IMR-90 (cell line): Measurements from ENCODE around the gene ADGRG1. TPM values are rescaled to one million over a fixed set of nuclear protein-coding genes. Genes with fewer than 3 reads are reported as not detected.

ENCODE experiments used
- ATAC-seq: fragments of 200-7000 bp; cut with Tn5 transposase; 2 replicates; pipeline ENCODE4 v1.9.1; 2020; ENCODE audit warnings: low read depth, mild to moderate bottlenecking, moderate library complexity
- BruUV-seq: library from RNA; stranded (reverse); fragments of 400-500 nt; replicated peaks from 2 replicates; lab custom pipeline; 2021; lab: Mats Ljungman, UMichigan
- CTCF ChIA-PET: fragments of 300-600 bp; formaldehyde crosslinking; extraction: SDS; loops from one replicate; lab custom pipeline; 2021; ENCODE audit warnings: antibody characterized with exemption; lab: Yijun Ruan, JAX
- POLR2A ChIA-PET: fragments of 300-600 bp; sonication (Branson Sonifier 250); formaldehyde crosslinking; loops from one replicate; lab custom pipeline; 2022; ENCODE audit warnings: antibody characterized with exemption; ENCODE audit not compliant: unreplicated experiment; lab: Charles Lee
- DNase-seq: peaks from one replicate; pipeline ENCODE4 v3.0.0; 2013
- H2AFZ ChIP-seq: replicated peaks from 2 replicates; pipeline ENCODE3; 2013; ENCODE audit warnings: low read length, mild to moderate bottlenecking; ENCODE audit not compliant: poor library complexity
- H2AK5ac ChIP-seq: 2 replicates; pipeline ENCODE4 v1.6.1; 2013; ENCODE audit warnings: low read depth, low read length, inconsistent platforms
- H2AK9ac ChIP-seq: replicated peaks from 2 replicates; pipeline ENCODE3; 2013; ENCODE audit warnings: mild to moderate bottlenecking, low read depth, low read length, moderate library complexity; ENCODE audit not compliant: poor library complexity
- H2BK120ac ChIP-seq: 2 replicates; pipeline ENCODE4 v1.6.1; 2013; ENCODE audit warnings: low read depth, low read length, inconsistent platforms
- H2BK15ac ChIP-seq: 3 replicates; pipeline ENCODE4 v1.6.1; 2013; ENCODE audit warnings: low read depth, low read length, inconsistent platforms
- H2BK20ac ChIP-seq: 2 replicates; pipeline ENCODE4 v1.6.1; 2013; ENCODE audit warnings: low read depth, mild to moderate bottlenecking, inconsistent platforms, low read length, moderate library complexity
- H2BK5ac ChIP-seq: 2 replicates; pipeline ENCODE4 v1.6.1; 2013; ENCODE audit warnings: mild to moderate bottlenecking, low read depth, low read length, inconsistent platforms; ENCODE audit not compliant: poor library complexity, severe bottlenecking
- H3K14ac ChIP-seq: replicated peaks from 2 replicates; pipeline ENCODE4 v1.6.1; 2013; ENCODE audit warnings: low read depth, low read length, inconsistent platforms
- H3K18ac ChIP-seq: 2 replicates; pipeline ENCODE4 v1.6.1; 2013; ENCODE audit warnings: low read depth, low read length, control low read depth
- H3K23ac ChIP-seq: 2 replicates; pipeline ENCODE4 v1.6.1; 2013; ENCODE audit warnings: low read depth, low read length, inconsistent platforms
- H3K27ac ChIP-seq: 2 replicates; pipeline ENCODE4 v1.5.1; 2013; ENCODE audit warnings: mild to moderate bottlenecking, control low read depth, low read length; ENCODE audit not compliant: insufficient read depth
- H3K27me3 ChIP-seq: 2 replicates; pipeline ENCODE4 v1.6.1; 2013; ENCODE audit warnings: low read length; ENCODE audit not compliant: control insufficient read depth, insufficient read depth
- H3K36me3 ChIP-seq: 2 replicates; pipeline ENCODE4 v1.6.1; 2013; ENCODE audit warnings: low read length, mixed read lengths; ENCODE audit not compliant: control insufficient read depth, insufficient read depth
- H3K4ac ChIP-seq: 2 replicates; pipeline ENCODE4 v1.6.1; 2013; ENCODE audit warnings: low read depth, low read length, inconsistent platforms
- H3K4me1 ChIP-seq: 2 replicates; pipeline ENCODE4 v1.6.1; 2013; ENCODE audit warnings: low read length, mixed read lengths; ENCODE audit not compliant: control insufficient read depth, insufficient read depth
- H3K4me2 ChIP-seq: 2 replicates; pipeline ENCODE4 v1.6.1; 2013; ENCODE audit warnings: low read depth, mild to moderate bottlenecking, control low read depth, low read length, moderate library complexity
- H3K4me3 ChIP-seq: 2 replicates; pipeline ENCODE4 v1.5.1; 2013; ENCODE audit warnings: low read depth, mild to moderate bottlenecking, control low read depth, low read length, moderate library complexity; ENCODE audit not compliant: insufficient read depth
- H3K56ac ChIP-seq: 2 replicates; pipeline ENCODE4 v1.6.1; 2013; ENCODE audit warnings: low read length, inconsistent platforms; ENCODE audit not compliant: insufficient read depth; ENCODE audit errors: extremely low read depth
- H3K79me1 ChIP-seq, 2 experiments: 2 replicates each; pipeline ENCODE4 v1.6.1; 2013; ENCODE audit warnings: low read length in 2 of 2, inconsistent platforms in 1 of 2, low read depth in 1 of 2
- H3K9ac ChIP-seq: 2 replicates; pipeline ENCODE4 v1.6.1; 2013; ENCODE audit warnings: low read depth, low read length, control low read depth
- H3K9me1 ChIP-seq: 2 replicates; pipeline ENCODE4 v1.6.1; 2013; ENCODE audit warnings: low read length, inconsistent platforms; ENCODE audit not compliant: insufficient read depth
- H3K9me3 ChIP-seq: 2 replicates; pipeline ENCODE4 v1.6.1; 2013; ENCODE audit warnings: low read length; ENCODE audit not compliant: control insufficient read depth, insufficient read depth
- H4K20me1 ChIP-seq: 2 replicates; pipeline ENCODE4 v1.6.1; 2013; ENCODE audit warnings: low read length, inconsistent platforms; ENCODE audit not compliant: insufficient read depth
- H4K5ac ChIP-seq: 2 replicates; pipeline ENCODE4 v1.6.1; 2013; ENCODE audit warnings: mild to moderate bottlenecking, low read depth, low read length, control low read depth
- H4K8ac ChIP-seq, 2 experiments: 2 replicates each; pipeline ENCODE4 v1.6.1; 2013; ENCODE audit warnings: low read depth in 2 of 2, low read length in 2 of 2, control low read depth in 1 of 2, inconsistent platforms in 1 of 2
- H4K91ac ChIP-seq: 2 replicates; pipeline ENCODE4 v1.6.1; 2013; ENCODE audit warnings: low read depth, low read length, inconsistent platforms; ENCODE audit not compliant: insufficient read depth
- MXI1 ChIP-seq: IDR thresholded peaks from 2 replicates; pipeline ENCODE4 v1.6.1; 2012; ENCODE audit warnings: low read depth, mild to moderate bottlenecking, low read length, moderate library complexity, borderline replicate concordance
- POLR2A ChIP-seq: IDR thresholded peaks from 2 replicates; pipeline ENCODE4 v1.6.1; 2012; ENCODE audit warnings: mild to moderate bottlenecking, low read depth, low read length
- RAD21 ChIP-seq: IDR thresholded peaks from 2 replicates; pipeline ENCODE4 v1.6.1; 2012; ENCODE audit warnings: low read length, improper control_type of control experiment
- WGBS, 2 experiments: methylation state at CpG; one replicate each; pipeline versions ENCODE4 v1.1.5 to v1.1.7; 2013; ENCODE audit warnings: missing lambda C conversion rate in 2 of 2; ENCODE audit not compliant: insufficient read length in 1 of 2; ENCODE audit errors: extremely low coverage in 2 of 2; 5-methylcytosine and 5-hydroxymethylcytosine counted together
- dilution Hi-C: fragments of 300-500 bp; cut with HindIII; formaldehyde crosslinking; loops from one replicate; pipeline ENCODE4 v1.14.3; 2018; ENCODE audit warnings: low sequenced_read_pairs; ENCODE audit not compliant: unreplicated experiment
- in situ Hi-C: fragments of 300-500 bp; cut with MboI; formaldehyde crosslinking; loops from 3 replicates; pipeline ENCODE4 v1.14.3; 2019; ENCODE audit warnings: low sequenced_read_pairs, inconsistent platforms, mixed read lengths
- intact Hi-C: fragments of 100-400 bp; cut with micrococcal nuclease; formaldehyde crosslinking; loops from 2 replicates; pipeline ENCODE4 v1.10.0; 2022
- polyA plus RNA-seq, 3 experiments: library from polyadenylated mRNA; depleted of rRNA; stranded (reverse); fragments of >200 nt; gene quantifications; 2 replicates each; pipeline ENCODE4 v1.2.3, GENCODE V29; 2012; ENCODE audit warnings: low replicate concordance in 1 of 3
- total RNA-seq: library from RNA; depleted of rRNA; stranded (reverse); fragments of >200 nt; gene quantifications from 2 replicates; pipeline ENCODE4 v1.2.3, GENCODE V29; 2012
- TF ChIP-seq, protein P1 (sequence below): fragments of 150-350 bp; IDR thresholded peaks from 2 replicates; pipeline ENCODE4 v1.6.1; 2017; ENCODE audit warnings: mild to moderate bottlenecking, antibody characterized with exemption, low read length, low read depth

The ADGRG1 gene
- total and polyA plus RNA-seq, 2 of the 4 experiments (the other 2 are of a cell fraction), result 0.90 to 8.4 TPM

DNA sequence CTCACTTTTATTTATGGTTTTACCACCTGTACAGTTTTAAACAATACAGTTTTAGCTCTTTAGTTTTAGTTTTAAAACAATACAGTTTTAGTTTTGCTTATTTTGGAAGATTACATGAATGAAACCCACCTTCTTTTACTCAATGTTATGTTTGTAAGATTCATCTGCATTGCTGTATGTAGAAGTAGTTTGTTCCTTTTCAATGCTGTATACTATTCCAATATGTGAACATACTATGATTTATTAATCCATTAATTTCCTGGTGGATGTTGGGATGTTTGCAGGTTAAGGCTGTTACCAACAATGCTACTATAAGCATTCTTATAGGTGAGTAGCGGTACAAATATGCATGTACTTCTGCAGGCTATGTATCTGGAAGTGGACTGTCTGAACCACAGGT lies 34.4 kb upstream of the ADGRG1 start:
- Histone ChIP-seq H4K5ac (no peak overlapping the region), H2BK5ac (no peak overlapping the region), H2AK9ac (no peak overlapping the region), H3K27ac (no peak overlapping the region), H3K23ac (no peak overlapping the region), H3K4me1 (peaks cover 8% of the 10 kb centered on the region), H3K56ac (no peak overlapping the region), H4K8ac (no peak overlapping the region), H3K4me2 (no peak overlapping the region), H3K4ac (no peak overlapping the region), H3K79me1 (no peaks in the 10 kb centered on the region), H4K91ac (no peak overlapping the region), H2BK20ac (no peak overlapping the region), H4K20me1 (peaks cover 3% of the 10 kb centered on the region; the same call in 1 of the 2 replicates), H3K4me3 (no peak overlapping the region), H2AK5ac (no peak overlapping the region), H3K18ac (no peak overlapping the region), H3K9me3 (0 out of 2 replicates have a peak, but pooled peaks cover 3% of the 10 kb centered on the region), H2BK120ac (no peak overlapping the region), H2AFZ (no peak overlapping the region), H2BK15ac (no peak overlapping the region), H3K36me3 (no peaks in the 10 kb centered on the region), H3K9me1 (peaks cover 14% of the 10 kb centered on the region), H3K27me3 (peaks cover 2% of the 10 kb centered on the region; the same call in 1 of the 2 replicates), H3K14ac (no peak overlapping the region), H3K9ac (no peak overlapping the region)
- intact Hi-C loops (loop anchor here (5.0 to 10.0 kb wide), 3 partner anchors 143 to 408 kb away; partner anchors contain the start of genes KATNB1, USB1 and ZNF319), dilution Hi-C loops (no loop called here), in situ Hi-C loops (no loop called here)
- CTCF ChIA-PET, result interaction anchor here (1.5 kb wide), 1 partner anchor 312 kb away, joined by 4 read pairs; no protein-coding TSS in a partner anchor
- TF ChIP-seq, protein P1, sequence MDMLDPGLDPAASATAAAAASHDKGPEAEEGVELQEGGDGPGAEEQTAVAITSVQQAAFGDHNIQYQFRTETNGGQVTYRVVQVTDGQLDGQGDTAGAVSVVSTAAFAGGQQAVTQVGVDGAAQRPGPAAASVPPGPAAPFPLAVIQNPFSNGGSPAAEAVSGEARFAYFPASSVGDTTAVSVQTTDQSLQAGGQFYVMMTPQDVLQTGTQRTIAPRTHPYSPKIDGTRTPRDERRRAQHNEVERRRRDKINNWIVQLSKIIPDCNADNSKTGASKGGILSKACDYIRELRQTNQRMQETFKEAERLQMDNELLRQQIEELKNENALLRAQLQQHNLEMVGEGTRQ, result no peak
- TF ChIP-seq MXI1, result no peak
- TF ChIP-seq POLR2A, result no peak
- no peak for TF ChIP-seq RAD21
- DNase-seq, result no peak
- POLR2A ChIA-PET, result interaction anchor here (0.7 kb wide), 1 partner anchor 9 kb away, joined by 3 read pairs; no protein-coding TSS in a partner anchor
- no TSS peak for BruUV-seq
- whole genome bisulfite sequencing, 2 experiments, result no CpG with 5 or more reads among the region's 1 CpG
- ATAC-seq, result no peak
